CD4-positive, alpha-beta T cell treated with Interleukin-4 for 1 hour (primary cell): ENCODE measurements around the gene SLC7A6.

Source experiments
- DNase-seq, 2 donors: peaks; one replicate each; pipeline ENCODE4 v3.0.0-alpha.2; 2020 to 2022

SLC7A6 gene

DNA sequence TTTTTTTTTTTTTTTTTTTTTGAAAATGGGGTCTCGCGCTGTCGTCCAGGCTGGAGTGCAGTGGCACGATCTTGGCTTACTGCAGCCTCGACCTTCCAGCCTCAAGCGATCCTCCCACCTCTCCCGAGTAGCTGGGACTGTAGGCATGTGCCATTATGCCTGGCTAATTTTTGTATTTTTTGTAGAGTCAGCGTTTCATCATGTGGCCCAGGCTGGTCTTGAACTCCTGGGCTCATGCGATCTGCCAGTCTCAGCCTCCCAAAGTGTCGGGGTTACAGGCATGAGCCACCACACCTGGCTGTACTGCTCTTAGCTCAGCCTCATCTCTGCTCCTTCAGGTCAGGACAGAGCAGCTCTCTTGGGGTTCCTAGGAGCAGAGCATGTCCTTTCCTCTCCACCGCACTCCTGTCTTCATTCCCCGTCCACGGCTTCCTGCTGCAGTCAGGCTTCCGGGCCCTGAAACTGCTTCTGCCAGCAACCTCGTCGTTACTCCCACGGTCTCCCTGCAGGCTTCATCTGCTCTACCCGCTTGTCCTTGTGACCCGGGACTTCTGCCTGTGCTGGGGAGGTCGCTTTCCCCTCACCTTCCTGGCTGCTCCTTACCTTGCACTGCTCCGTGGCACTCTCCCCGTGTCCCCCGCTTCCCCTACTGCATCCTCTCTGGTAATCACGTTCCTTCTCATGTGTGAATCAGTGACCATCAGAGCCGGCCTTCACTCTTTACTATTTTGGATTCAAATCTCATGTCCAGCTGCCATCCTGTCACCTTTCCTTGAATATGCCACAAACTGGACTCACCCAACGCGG, 84.5 kb downstream of the SLC7A6 start:
- DNase-seq = no peak

DNA sequence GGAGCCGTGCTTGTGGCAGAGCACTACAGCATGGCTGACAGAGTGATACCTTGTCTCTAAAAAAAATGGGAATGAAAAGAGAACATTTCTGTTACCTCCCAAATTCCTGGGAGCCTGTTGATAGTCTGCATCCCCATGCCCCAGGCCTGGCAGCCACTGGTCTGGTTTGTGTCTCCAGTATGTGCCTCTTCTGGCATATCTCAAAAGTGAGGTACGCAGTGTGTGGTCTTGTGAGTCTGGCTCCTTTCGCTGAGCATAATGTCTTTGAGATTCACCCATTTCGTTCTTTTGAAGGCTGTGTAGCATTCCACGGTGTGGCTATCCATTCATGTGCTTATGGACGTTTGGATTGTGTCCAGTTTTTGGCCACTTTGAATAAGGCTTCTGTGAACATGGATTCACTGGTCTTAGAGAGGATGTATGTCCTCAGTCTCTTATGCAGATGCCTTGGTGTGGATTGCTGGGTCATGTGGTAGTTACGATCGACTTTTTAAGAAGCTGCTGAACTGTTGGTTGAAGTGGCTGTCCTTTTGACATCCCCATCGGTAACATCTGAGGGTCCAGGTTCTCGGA, 85.6 kb downstream of the SLC7A6 start:
- no peak for DNase-seq

DNA sequence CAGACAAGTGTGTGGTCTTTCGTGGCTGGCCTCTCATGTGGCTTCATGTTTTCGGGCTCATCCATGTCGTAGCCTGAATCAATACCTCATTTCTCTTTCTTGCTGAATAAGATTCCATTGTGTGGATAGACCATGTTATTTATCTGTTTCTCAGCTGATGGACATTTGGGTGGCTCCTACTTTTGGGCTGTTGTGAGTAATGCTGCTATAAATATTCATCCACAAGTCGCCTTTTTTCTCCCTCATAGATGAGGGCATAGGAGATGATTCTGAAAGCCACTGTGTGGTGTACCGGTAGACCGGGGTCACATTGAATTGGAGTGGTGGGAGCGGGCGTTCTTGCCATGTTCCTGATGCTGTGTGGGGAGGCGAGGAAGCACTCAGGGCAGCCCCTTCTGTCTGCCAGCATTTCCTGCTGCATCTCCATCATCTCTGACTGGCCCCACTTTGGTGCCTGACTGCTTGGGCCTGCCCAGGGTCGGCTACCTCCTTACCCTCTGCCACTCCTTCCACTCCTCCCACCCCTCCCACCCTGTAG, 86.6 kb downstream of the SLC7A6 start:
- no peak for DNase-seq
